GM21515 (cell line): ENCODE measurements around the gene NRSN2.
"Not testable (repeated sequence)": the region's sequence is repeated elsewhere in the genome, so short reads cannot be mapped to it uniquely, and the experiment has no call there.

Source experiments
- ATAC-seq: cut with Tn5 transposase; IDR thresholded peaks from one replicate; pipeline ENCODE4 v1.9.1; 2021; ENCODE audit not compliant: unreplicated experiment

The NRSN2 gene

GRCh38 chr20:325045-325888 lies 21.6 kb upstream of the NRSN2 start, which contains the start of gene SOX12:
TSS of gene SOX12 (plus strand) at chr20:325552. CDS start at chr20:325925, 373 bp downstream.
- ATAC-seq: peak; percentile 72

- ATAC-seq: peak; percentile 4
Measured at GRCh38 chr20:325889-326644, 20.8 kb upstream of the NRSN2 start.

GRCh38 chr20:326645-327185 lies 20.2 kb upstream of the NRSN2 start:
- ATAC-seq: no peak

- ATAC-seq: no peak
Measured at GRCh38 chr20:327186-328026, 19.5 kb upstream of the NRSN2 start.

- no peak for ATAC-seq
Measured at GRCh38 chr20:328027-328974, 18.6 kb upstream of the NRSN2 start.

- ATAC-seq: no peak
Measured at GRCh38 chr20:328975-329695, 17.8 kb upstream of the NRSN2 start.

- no peak for ATAC-seq
Measured at GRCh38 chr20:329851-330232, 17.1 kb upstream of the NRSN2 start.

GRCh38 chr20:330233-331149 lies 16.4 kb upstream of the NRSN2 start:
- ATAC-seq: no peak

GRCh38 chr20:334578-334977 lies 12.3 kb upstream of the NRSN2 start:
- ATAC-seq: no peak

- ATAC-seq: not testable (repeated sequence)
Measured at GRCh38 chr20:336040-336439, 10.9 kb upstream of the NRSN2 start.

- no peak for ATAC-seq
Measured at GRCh38 chr20:341682-342081, 5.2 kb upstream of the NRSN2 start.

GRCh38 chr20:343107-343506 lies 3.8 kb upstream of the NRSN2 start:
- ATAC-seq: no peak

- no peak for ATAC-seq
Measured at GRCh38 chr20:346033-346639, 775 bp upstream of the NRSN2 start.

GRCh38 chr20:347317-347639 lies 367 bp downstream of the NRSN2 start:
- ATAC-seq: peak; percentile 10

GRCh38 chr20:347640-348484 lies 951 bp downstream of the NRSN2 start:
- ATAC-seq: peak; percentile 70

GRCh38 chr20:348972-349841 lies 2.3 kb downstream of the NRSN2 start:
- ATAC-seq: no peak
